Ascending aorta (tissue), 2 donors: Measurements from ENCODE around the gene NTSR2. TPM values are rescaled to one million over a fixed set of nuclear protein-coding genes. Genes with fewer than 3 reads are reported as not detected.

ENCODE experiments used
- DNase-seq, 2 donors: peaks; one replicate each; pipeline ENCODE4 v3.0.0-alpha.2; 2019; ENCODE audit warnings: low spot score in 2 of 2
- H3K27ac ChIP-seq, 2 donors: fragments of 200-600 bp; sonication (generic); one replicate each; pipeline ENCODE4 v1.5.1; 2016 to 2017; ENCODE audit warnings: mild to moderate bottlenecking in 1 of 2
- H3K27me3 ChIP-seq: fragments of 200-600 bp; sonication (generic); one replicate; pipeline ENCODE4 v1.5.1; 2017
- H3K36me3 ChIP-seq, 2 donors: fragments of 200-600 bp; sonication (generic); one replicate each; pipeline ENCODE4 v1.5.1; 2016
- H3K4me1 ChIP-seq, 2 donors: fragments of 200-600 bp; sonication (generic); one replicate each; pipeline ENCODE4 v1.5.1; 2016 to 2017; ENCODE audit warnings: mild to moderate bottlenecking in 1 of 2
- H3K4me3 ChIP-seq, 2 donors: fragments of 200-600 bp; sonication (generic); one replicate each; pipeline ENCODE4 v1.5.1; 2016 to 2017; ENCODE audit warnings: mild to moderate bottlenecking in 1 of 2
- H3K9me3 ChIP-seq, 2 donors: fragments of 200-600 bp; sonication (generic); one replicate each; pipeline ENCODE4 v1.5.1; 2016
- CTCF ChIP-seq, 3 experiments: fragments of 200-600 bp in 2 of 3; fragments of 450-650 bp in 1 of 3; sonication (generic) in 2 of 3; IDR thresholded peaks; one replicate each; pipeline ENCODE4 v1.5.1; 2016 to 2019; ENCODE audit warnings: antibody characterized with exemption in 3 of 3, mild to moderate bottlenecking in 1 of 3, moderate library complexity in 1 of 3
- intact Hi-C: fragments of 100-400 bp; cut with DNase I; formaldehyde crosslinking; loops from one replicate; pipeline ENCODE4 v1.15.1; 2023
- total RNA-seq: library from RNA; depleted of rRNA; stranded (reverse); fragments of >200 nt; gene quantifications from one replicate; pipeline ENCODE4 v1.1.0, GENCODE V29; 2016

Gene NTSR2
- total RNA-seq, 1 donor from 2014 or later: not detected

- no peaks in the 10 kb centered on the region for H3K27me3 ChIP-seq
- TF ChIP-seq CTCF (IDR thresholded peaks at IDR 0.05): no peak
- DNase-seq: no peak
- H3K4me1 ChIP-seq: no peaks in the 10 kb centered on the region
- no peaks in the 10 kb centered on the region for H3K9me3 ChIP-seq
- intact Hi-C loops: no loop called here
- H3K4me3 ChIP-seq: no peak overlapping the region
- no peaks in the 10 kb centered on the region for H3K36me3 ChIP-seq
- no peak overlapping the region for H3K27ac ChIP-seq
These were observed 27.0 kb downstream of the NTSR2 start for GRCh38 chr2:11642972-11643371.

DNA sequence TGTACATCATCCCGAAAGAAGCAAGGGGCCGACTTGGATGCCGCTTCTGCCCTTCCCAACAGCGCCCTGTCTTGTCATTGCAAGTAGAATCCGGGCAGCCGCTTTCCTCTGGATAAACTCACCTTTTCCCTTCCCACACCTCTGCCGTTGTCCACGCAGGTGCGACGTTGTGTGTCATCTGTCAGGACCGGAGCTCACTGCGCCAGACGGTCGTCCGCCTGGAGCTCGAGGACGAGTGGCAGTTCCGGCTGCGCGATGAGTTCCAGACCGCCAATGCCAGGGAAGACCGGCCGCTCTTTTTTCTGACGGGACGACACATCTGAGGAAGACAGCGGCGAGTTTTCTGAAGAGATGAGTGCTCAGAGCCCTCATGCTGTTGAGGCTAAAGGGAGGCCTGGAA, 29.9 kb downstream of the NTSR2 start:
- Histone ChIP-seq H3K36me3 (no peaks in the 10 kb centered on the region), H3K4me3 (no peak overlapping the region), H3K4me1 (no peaks in the 10 kb centered on the region), H3K9me3 (no peaks in the 10 kb centered on the region), H3K27me3 (no peaks in the 10 kb centered on the region), H3K27ac (no peak overlapping the region)
- no peak for DNase-seq
- no peak for TF ChIP-seq CTCF (IDR thresholded peaks at IDR 0.05)
- intact Hi-C loops: no loop called here

- intact Hi-C loops: no loop called here
- no peaks in the 10 kb centered on the region for H3K9me3 ChIP-seq
- H3K4me1 ChIP-seq: no peaks in the 10 kb centered on the region
- no peak overlapping the region for H3K4me3 ChIP-seq
- no peaks in the 10 kb centered on the region for H3K27me3 ChIP-seq
- H3K36me3 ChIP-seq: no peaks in the 10 kb centered on the region
- H3K27ac ChIP-seq: no peak overlapping the region
- DNase-seq: no peak
- TF ChIP-seq CTCF (IDR thresholded peaks at IDR 0.05): no peak
These were observed 30.5 kb downstream of the NTSR2 start for GRCh38 chr2:11639503-11639902.

DNA sequence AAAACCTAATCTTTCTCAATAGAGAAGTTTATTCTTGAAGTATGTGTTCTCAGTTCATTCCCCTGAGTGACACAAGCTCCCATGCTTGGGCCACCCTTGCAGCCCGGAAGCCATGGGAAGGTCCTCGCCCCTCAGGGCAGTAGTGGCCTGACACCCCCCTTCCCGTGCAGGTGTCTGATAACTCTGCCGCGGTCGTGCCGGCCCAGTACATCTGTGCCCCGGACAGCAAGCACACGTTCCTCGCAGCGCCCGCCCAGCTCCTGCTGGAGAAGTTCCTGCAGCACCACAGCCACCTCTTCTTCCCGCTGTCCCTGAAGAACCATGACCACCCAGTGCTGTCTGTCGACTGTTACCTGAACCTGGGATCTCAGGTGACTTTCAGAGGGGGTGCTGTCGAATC, 32.4 kb downstream of the NTSR2 start:
- no peak for DNase-seq
- Histone ChIP-seq H3K4me3 (no peak overlapping the region), H3K4me1 (no peaks in the 10 kb centered on the region), H3K27me3 (no peaks in the 10 kb centered on the region), H3K9me3 (no peaks in the 10 kb centered on the region), H3K36me3 (no peaks in the 10 kb centered on the region), H3K27ac (no peak overlapping the region)
- TF ChIP-seq CTCF (IDR thresholded peaks at IDR 0.05): no peak
- intact Hi-C loops: no loop called here

- Histone ChIP-seq H3K9me3 (no peaks in the 10 kb centered on the region), H3K27me3 (no peaks in the 10 kb centered on the region), H3K4me3 (no peak overlapping the region), H3K27ac (no peak overlapping the region), H3K4me1 (no peaks in the 10 kb centered on the region), H3K36me3 (no peaks in the 10 kb centered on the region)
- no peak for TF ChIP-seq CTCF (IDR thresholded peaks at IDR 0.05)
- DNase-seq: no peak
- intact Hi-C loops: no loop called here
These were observed 33.3 kb downstream of the NTSR2 start for GRCh38 chr2:11636593-11637295.

- intact Hi-C loops: no loop called here
- H3K4me3 ChIP-seq: no peak overlapping the region
- no peaks in the 10 kb centered on the region for H3K9me3 ChIP-seq
- H3K27ac ChIP-seq: no peak overlapping the region
- no peak for TF ChIP-seq CTCF (IDR thresholded peaks at IDR 0.05)
- no peaks in the 10 kb centered on the region for H3K4me1 ChIP-seq
- no peak for DNase-seq
- no peaks in the 10 kb centered on the region for H3K36me3 ChIP-seq
- no peaks in the 10 kb centered on the region for H3K27me3 ChIP-seq
These were observed 34.9 kb downstream of the NTSR2 start for GRCh38 chr2:11635141-11635540.
